Loucy (cell line): ENCODE results near the gene PRKCZ.

Source experiments
- H2AFZ ChIP-seq: fragments of 200-600 bp; sonication (generic); 2 replicates; pipeline ENCODE4 v1.6.0; 2016; ENCODE audit warnings: antibody characterized with exemption, mild to moderate bottlenecking, low read length, moderate library complexity
- H3F3A ChIP-seq: fragments of 200-600 bp; 2 replicates; pipeline ENCODE4 v1.6.0; 2016; ENCODE audit warnings: antibody characterized with exemption, low read depth, mild to moderate bottlenecking
- H3K27me3 ChIP-seq: fragments of 200-600 bp; sonication (generic); 2 replicates; pipeline ENCODE4 v1.6.1; 2014; ENCODE audit warnings: low read length, mild to moderate bottlenecking; ENCODE audit not compliant: insufficient read depth, poor library complexity, severe bottlenecking
- H3K36me3 ChIP-seq: fragments of 200-600 bp; sonication (generic); 2 replicates; pipeline ENCODE4 v1.6.1; 2016; ENCODE audit warnings: low read length; ENCODE audit not compliant: insufficient read depth
- H3K4me1 ChIP-seq: fragments of 200-600 bp; sonication (generic); 2 replicates; pipeline ENCODE4 v1.5.1; 2014; ENCODE audit warnings: low read length, mild to moderate bottlenecking; ENCODE audit not compliant: insufficient read depth, poor library complexity, severe bottlenecking
- H3K4me2 ChIP-seq: fragments of 200-600 bp; sonication (generic); 2 replicates; pipeline ENCODE4 v1.6.0; 2014; ENCODE audit warnings: antibody characterized with exemption, low read length, low read depth, mild to moderate bottlenecking; ENCODE audit not compliant: poor library complexity, severe bottlenecking
- H3K4me3 ChIP-seq: fragments of 200-600 bp; sonication (generic); 2 replicates; pipeline ENCODE4 v1.5.1; 2014; ENCODE audit warnings: low read length, mild to moderate bottlenecking, mixed read lengths; ENCODE audit not compliant: poor library complexity, severe bottlenecking
- H3K79me2 ChIP-seq: fragments of 200-600 bp; sonication (generic); 2 replicates; pipeline ENCODE4 v1.6.1; 2014; ENCODE audit warnings: low read length; ENCODE audit not compliant: insufficient read depth
- H3K9ac ChIP-seq: fragments of 200-600 bp; sonication (generic); 2 replicates; pipeline ENCODE4 v1.6.0; 2014; ENCODE audit warnings: mild to moderate bottlenecking, low read depth, low read length, moderate library complexity; ENCODE audit not compliant: poor library complexity, severe bottlenecking
- H3K9me2 ChIP-seq: fragments of 200-600 bp; sonication (generic); replicated peaks from 2 replicates; pipeline ENCODE4 v1.6.1; 2016; ENCODE audit warnings: low read depth, low read length, mixed read lengths
- H3K9me3 ChIP-seq: fragments of 200-600 bp; sonication (generic); 2 replicates; pipeline ENCODE4 v1.6.1; 2014; ENCODE audit warnings: mild to moderate bottlenecking, antibody characterized with exemption, low read length, low read depth; ENCODE audit not compliant: insufficient read depth
- H4K20me1 ChIP-seq: fragments of 200-600 bp; sonication (generic); 2 replicates; pipeline ENCODE4 v1.6.0; 2014; ENCODE audit warnings: antibody characterized with exemption, low read length, mild to moderate bottlenecking; ENCODE audit not compliant: insufficient read depth, poor library complexity, severe bottlenecking
- CTCF ChIP-seq: fragments of 200-600 bp; sonication (generic); conservative IDR thresholded peaks from 2 replicates; pipeline ENCODE4 v1.5.1; 2014; ENCODE audit warnings: mild to moderate bottlenecking, antibody characterized with exemption, low read length
- EZH2phosphoT487 ChIP-seq: fragments of 200-600 bp; IDR thresholded peaks from 2 replicates; pipeline ENCODE4 v1.6.1; 2018; ENCODE audit warnings: antibody characterized with exemption, mild to moderate bottlenecking, moderate library complexity, borderline replicate concordance

Gene PRKCZ

GRCh38 chr1:2050793-2051682, 827 bp downstream of the PRKCZ start:
- no peaks in the 10 kb centered on the region for H3K79me2 ChIP-seq
- H4K20me1 ChIP-seq = no peaks in the 10 kb centered on the region
- H3K4me1 ChIP-seq = no peaks in the 10 kb centered on the region
- H3K9ac ChIP-seq = no peak overlapping the region
- H3K4me2 ChIP-seq = no peak overlapping the region
- no peaks in the 10 kb centered on the region for H3K36me3 ChIP-seq
- H3K9me2 ChIP-seq = no peaks in the 10 kb centered on the region
- TF ChIP-seq EZH2phosphoT487 (no peak), CTCF (no peak)
- no peaks in the 10 kb centered on the region for H3K9me3 ChIP-seq
- no peaks in the 10 kb centered on the region for H3F3A ChIP-seq
- no peak overlapping the region for H3K4me3 ChIP-seq
- H2AFZ ChIP-seq = no peak overlapping the region
- H3K27me3 ChIP-seq = no peaks in the 10 kb centered on the region

DNA sequence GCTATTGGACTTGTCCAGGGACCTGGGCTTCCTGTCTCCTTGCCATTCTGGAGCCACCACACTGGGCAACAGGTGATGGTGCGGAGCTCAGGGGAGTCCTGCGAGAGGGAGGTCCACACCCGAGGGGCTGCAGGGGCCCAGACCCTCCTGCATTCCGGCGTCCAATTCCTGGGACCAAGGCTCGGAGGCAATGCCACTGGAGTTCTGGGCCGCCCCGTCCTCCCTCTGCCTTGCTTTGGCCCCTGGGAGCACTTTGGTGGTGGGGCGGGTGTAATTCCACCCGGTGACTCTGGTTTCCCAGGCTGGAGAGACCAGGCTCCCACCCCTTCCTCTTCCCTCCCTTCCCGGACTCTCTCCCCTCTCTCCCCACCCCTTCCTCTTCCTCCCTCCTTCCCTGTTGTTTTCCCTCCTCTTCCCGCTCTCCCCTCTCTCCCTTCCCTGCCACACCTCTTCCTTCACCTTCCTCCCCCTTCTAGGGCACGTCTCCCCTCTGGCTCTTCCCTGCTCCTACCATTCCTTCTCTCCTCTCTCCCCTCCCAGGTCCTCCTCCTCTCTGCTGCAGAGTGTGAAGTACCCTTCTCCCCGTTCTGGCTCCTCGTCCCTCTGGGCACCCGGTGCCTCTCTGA, 2.0 kb downstream of the PRKCZ start:
- no peaks in the 10 kb centered on the region for H3K4me1 ChIP-seq
- no peaks in the 10 kb centered on the region for H4K20me1 ChIP-seq
- no peak overlapping the region for H3K4me2 ChIP-seq

GRCh38 chr1:2052756-2053155, 2.5 kb downstream of the PRKCZ start:
- Histone ChIP-seq H4K20me1 (no peaks in the 10 kb centered on the region), H2AFZ (no peak overlapping the region), H3K27me3 (no peaks in the 10 kb centered on the region), H3F3A (no peaks in the 10 kb centered on the region), H3K4me2 (no peak overlapping the region), H3K4me3 (no peak overlapping the region), H3K4me1 (no peaks in the 10 kb centered on the region), H3K79me2 (no peaks in the 10 kb centered on the region), H3K36me3 (no peaks in the 10 kb centered on the region), H3K9ac (no peak overlapping the region), H3K9me2 (no peaks in the 10 kb centered on the region), H3K9me3 (no peaks in the 10 kb centered on the region)
- TF ChIP-seq CTCF = no peak
- no peak for TF ChIP-seq EZH2phosphoT487

More for the DNA sequence above, 2.0 kb downstream of the PRKCZ start:
- TF ChIP-seq CTCF = no peak
- no peak for TF ChIP-seq EZH2phosphoT487
- Histone ChIP-seq H3K9ac (no peak overlapping the region), H3K9me2 (no peaks in the 10 kb centered on the region), H3K36me3 (no peaks in the 10 kb centered on the region), H3K79me2 (no peaks in the 10 kb centered on the region), H3F3A (no peaks in the 10 kb centered on the region), H3K9me3 (no peaks in the 10 kb centered on the region), H3K27me3 (no peaks in the 10 kb centered on the region), H3K4me3 (no peak overlapping the region), H2AFZ (no peak overlapping the region)
